ENCODE results near the gene PDLIM3.

- TF ChIP-seq, protein P1, sequence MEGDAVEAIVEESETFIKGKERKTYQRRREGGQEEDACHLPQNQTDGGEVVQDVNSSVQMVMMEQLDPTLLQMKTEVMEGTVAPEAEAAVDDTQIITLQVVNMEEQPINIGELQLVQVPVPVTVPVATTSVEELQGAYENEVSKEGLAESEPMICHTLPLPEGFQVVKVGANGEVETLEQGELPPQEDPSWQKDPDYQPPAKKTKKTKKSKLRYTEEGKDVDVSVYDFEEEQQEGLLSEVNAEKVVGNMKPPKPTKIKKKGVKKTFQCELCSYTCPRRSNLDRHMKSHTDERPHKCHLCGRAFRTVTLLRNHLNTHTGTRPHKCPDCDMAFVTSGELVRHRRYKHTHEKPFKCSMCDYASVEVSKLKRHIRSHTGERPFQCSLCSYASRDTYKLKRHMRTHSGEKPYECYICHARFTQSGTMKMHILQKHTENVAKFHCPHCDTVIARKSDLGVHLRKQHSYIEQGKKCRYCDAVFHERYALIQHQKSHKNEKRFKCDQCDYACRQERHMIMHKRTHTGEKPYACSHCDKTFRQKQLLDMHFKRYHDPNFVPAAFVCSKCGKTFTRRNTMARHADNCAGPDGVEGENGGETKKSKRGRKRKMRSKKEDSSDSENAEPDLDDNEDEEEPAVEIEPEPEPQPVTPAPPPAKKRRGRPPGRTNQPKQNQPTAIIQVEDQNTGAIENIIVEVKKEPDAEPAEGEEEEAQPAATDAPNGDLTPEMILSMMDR (IDR thresholded peaks at IDR 0.05), result no peak
- TF ChIP-seq POLR2A (IDR thresholded peaks at IDR 0.05), result peak in 1 of 2 donors; percentile 11
Observed at GRCh38 chr4:185470501-185471195, 64.7 kb downstream of the PDLIM3 start.

Measured in uterus (tissue), 2 donors.